ENCODE measurements around the gene ELMO1. TPM values are rescaled to one million over a fixed set of nuclear protein-coding genes. Genes with fewer than 3 reads are reported as not detected.

ELMO1 gene
- total and polyA plus RNA-seq, 2 experiments from 2014 or later = 6.5 to 24.9 TPM

- no peak overlapping the region for H3K27ac Mint-ChIP-seq
- H3K4me3 ChIP-seq = no peak overlapping the region
- H3K27me3 Mint-ChIP-seq (ENCODE audit: insufficient read depth, low read depth, poor library complexity) = no peaks in the 10 kb centered on the region
- H3F3A ChIP-seq (replicated peaks; ENCODE audit: low read depth) = no peaks in the 10 kb centered on the region
- peaks cover 4% of the 10 kb centered on the region; the same call in 2 of the 3 replicates for H3K9me3 Mint-ChIP-seq
- H2AFZ ChIP-seq = no peak overlapping the region
- no peak overlapping the region for H3K27ac ChIP-seq (ENCODE audit: low read depth)
- no peaks in the 10 kb centered on the region for H3K36me3 ChIP-seq (ENCODE audit: insufficient read depth)
- ATAC-seq (no peak), DNase-seq (ENCODE audit: low spot score) (no peak)
- no peaks in the 10 kb centered on the region for H3K79me2 ChIP-seq (replicated peaks; ENCODE audit: insufficient read depth)
- no peaks in the 10 kb centered on the region for H3K27me3 ChIP-seq (ENCODE audit: insufficient read depth)
- H4K20me1 ChIP-seq (replicated peaks; ENCODE audit: insufficient read depth) = no peaks in the 10 kb centered on the region
- H3K4me1 Mint-ChIP-seq = no peaks in the 10 kb centered on the region; the same call in 2 of the 3 replicates
- H3K36me3 Mint-ChIP-seq (ENCODE audit: low read depth) = peaks cover 5% of the 10 kb centered on the region; the same call in 2 of the 3 replicates
- peaks cover 13% of the 10 kb centered on the region; the same call in 1 of the 2 replicates for H3K9me2 ChIP-seq (ENCODE audit: insufficient read depth)
- H3K4me1 ChIP-seq (ENCODE audit: insufficient read depth) = no peaks in the 10 kb centered on the region
- no peak overlapping the region for H3K4me2 ChIP-seq
- no peak overlapping the region for H3K4me3 Mint-ChIP-seq
- no peak for TF ChIP-seq POLR2AphosphoS5 (IDR thresholded peaks at IDR 0.05; ENCODE audit: low read depth)
- no peak for TF ChIP-seq STAT1 (IDR thresholded peaks at IDR 0.05; ENCODE audit: unreplicated experiment)
- no peak for TF ChIP-seq ZNF114 (CRISPR knock-in tag; IDR thresholded peaks at IDR 0.05)
- TF ChIP-seq JUNB (IDR thresholded peaks at IDR 0.05; ENCODE audit: unreplicated experiment) = no peak
- no peak for TF ChIP-seq CREB1 (CRISPR knock-in tag; IDR thresholded peaks at IDR 0.05; ENCODE audit: low read depth)
- TF ChIP-seq EZH2 (IDR thresholded peaks at IDR 0.05; ENCODE audit: low read depth, unreplicated experiment) = no peak
- no peak for TF ChIP-seq REST (IDR thresholded peaks at IDR 0.05; ENCODE audit: unreplicated experiment)
- TF ChIP-seq ZNF462 (CRISPR knock-in tag; IDR thresholded peaks at IDR 0.05) = no peak
- no peak for TF ChIP-seq CTCF (conservative IDR thresholded peaks at IDR 0.05; ENCODE audit: low read depth in 2 of 2)
- no peak for TF ChIP-seq EZH2phosphoT487 (IDR thresholded peaks at IDR 0.05; ENCODE audit: unreplicated experiment)
- no peak for TF ChIP-seq NANOG (IDR thresholded peaks at IDR 0.05; ENCODE audit: borderline replicate concordance)
- TF ChIP-seq ETS1 (IDR thresholded peaks at IDR 0.05) = no peak
- no peak for TF ChIP-seq ZNF331 (CRISPR knock-in tag; IDR thresholded peaks at IDR 0.05; ENCODE audit: low read depth)
Measured at GRCh38 chr7:36999626-37000485, 448.8 kb downstream of the ELMO1 start.

Measured in GM23338 (cell line).